ENCODE measurements around the gene F2RL3.

F2RL3 gene

GRCh38 chr19:16895467-16896145 is 6.8 kb downstream of the F2RL3 start:
- DNase-seq = no peak

DNA sequence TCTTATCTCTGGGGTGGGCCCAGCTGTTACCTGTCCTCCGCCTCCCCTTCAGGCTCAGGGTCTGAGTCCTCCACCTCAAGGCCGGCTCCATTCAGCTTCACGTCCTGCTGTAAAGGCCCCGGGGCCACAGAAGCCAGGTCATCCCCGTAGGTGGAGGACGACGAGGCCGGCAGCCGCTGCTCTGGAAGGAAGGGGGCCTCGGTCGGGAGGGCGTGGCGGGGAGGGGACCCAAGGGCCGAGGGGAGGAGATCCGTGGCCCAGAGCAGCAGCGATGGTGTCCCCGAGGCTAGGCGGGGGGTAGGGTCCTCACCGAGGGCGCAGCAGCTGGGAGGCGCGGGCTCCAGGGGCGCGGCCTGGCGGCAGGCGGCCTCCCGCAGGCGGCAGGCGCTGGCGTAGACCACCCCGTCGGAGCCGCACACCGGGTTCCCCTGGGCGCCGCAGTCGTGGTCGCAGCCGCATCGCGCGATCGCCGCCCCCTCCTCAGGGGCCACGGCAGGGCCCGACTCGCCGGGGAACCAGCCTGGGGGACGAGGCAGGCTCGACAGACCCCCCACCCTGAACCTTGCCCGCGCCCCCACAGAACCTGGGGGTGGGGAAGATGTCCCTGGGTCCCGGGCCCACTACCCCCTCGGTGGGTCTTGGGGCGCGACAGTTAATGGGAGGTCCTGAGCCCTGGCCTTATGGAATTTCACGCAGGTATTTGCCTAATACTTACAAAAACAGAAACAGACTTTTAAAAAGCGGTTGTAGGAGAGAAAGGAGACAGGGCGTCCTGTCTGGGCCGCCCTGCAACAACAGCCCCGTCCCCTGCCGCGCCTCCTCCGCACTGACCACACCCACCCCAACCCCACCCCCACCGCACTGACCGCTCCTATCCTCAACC is 7.6 kb downstream of the F2RL3 start:
- no peak for DNase-seq

- DNase-seq = peak; percentile 48
These were observed 8.4 kb downstream of the F2RL3 start for GRCh38 chr19:16897029-16897855.

- no peak for DNase-seq
These were observed 9.0 kb downstream of the F2RL3 start for GRCh38 chr19:16897856-16898161.

DNA sequence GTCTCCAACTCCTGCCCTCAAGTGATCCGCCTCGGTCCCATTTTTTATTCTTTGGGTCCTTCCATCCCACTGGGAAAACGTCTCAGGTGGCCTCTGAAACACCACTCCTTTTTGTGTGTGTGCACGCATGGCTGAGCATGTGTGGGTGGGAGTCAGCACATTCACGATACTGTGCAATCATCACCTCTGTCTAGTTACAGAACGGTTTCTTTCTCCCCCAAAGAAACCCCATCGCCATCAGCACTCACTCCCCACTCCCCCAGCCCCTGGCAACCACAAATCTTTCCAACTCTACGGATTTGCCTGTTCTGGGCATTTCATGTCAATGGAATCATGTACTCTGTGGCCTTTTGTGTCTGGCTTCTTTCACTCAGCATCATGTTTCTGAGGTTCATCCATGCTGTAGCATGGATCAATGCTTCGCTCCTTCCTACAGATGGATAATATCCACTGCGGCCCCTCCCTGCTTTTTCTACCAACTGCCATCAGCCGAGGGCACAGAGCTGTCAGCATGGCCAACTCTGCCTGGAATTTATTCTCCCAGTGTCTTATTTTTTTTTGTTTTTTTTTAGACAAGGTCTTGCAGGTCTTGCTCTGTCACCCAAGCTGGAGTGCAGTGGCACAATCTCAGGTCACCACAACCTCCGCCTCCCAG is 9.7 kb downstream of the F2RL3 start:
- DNase-seq = no peak

DNA sequence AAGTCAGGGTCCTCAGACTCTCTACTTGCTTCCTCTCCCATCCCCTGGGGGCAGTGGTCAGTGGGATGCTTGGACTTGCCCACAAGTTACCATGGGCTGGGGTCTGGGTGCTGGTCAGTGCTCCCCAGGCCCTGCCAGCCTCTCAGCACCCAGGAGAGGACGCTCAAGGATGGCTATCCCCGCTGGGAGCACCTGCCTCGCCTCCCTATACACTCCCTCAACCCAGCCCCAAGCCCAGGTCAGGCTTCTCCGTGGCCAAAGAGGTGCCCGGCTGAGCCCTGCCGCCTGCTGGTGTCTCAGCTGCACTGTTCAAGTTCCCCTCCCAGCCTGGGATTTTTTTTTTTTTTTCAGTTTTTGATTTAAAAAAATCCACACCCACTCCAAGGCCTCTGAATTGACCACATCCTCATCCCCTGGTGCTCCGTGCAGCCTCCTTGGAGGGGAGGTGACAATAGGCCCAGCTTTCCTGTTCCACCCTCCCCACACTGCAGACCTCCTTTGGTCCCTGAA is 10.8 kb downstream of the F2RL3 start:
- DNase-seq = peak; percentile 7

DNA sequence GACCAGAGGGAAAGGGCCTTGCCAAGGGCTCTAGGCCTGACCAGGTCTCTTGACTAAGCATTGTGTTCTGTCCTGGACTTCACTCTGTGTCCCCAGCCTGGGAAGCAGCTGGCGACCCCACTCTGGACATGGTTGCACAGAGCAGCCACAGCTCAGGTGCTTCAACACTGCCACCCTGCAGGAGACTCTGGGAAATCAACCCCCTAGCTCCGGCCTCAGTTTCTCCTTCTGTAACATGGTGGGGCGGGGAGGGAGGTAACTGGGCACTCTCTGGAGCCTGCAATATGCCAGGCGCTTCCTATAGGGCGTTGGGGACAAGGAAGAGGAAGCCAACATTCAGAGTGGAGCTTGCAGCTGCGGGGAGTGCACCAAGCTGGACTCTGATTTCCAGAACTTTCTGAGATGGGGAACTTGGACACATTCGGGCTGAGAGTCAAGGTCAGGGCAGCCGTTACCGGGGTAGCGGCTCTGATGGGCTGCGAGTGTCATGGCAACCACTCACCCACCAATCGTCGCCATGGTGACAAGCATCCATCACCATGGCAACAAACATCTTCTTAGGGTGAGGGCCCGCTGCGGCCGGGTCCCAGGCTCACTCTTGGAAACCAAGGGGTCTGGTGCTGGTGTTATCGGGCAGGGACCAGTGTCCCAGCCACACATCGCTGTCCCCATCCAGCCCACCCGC is 12.8 kb downstream of the F2RL3 start:
- no peak for DNase-seq

- DNase-seq = no peak
These were observed 13.7 kb downstream of the F2RL3 start for GRCh38 chr19:16902545-16902944.

DNA sequence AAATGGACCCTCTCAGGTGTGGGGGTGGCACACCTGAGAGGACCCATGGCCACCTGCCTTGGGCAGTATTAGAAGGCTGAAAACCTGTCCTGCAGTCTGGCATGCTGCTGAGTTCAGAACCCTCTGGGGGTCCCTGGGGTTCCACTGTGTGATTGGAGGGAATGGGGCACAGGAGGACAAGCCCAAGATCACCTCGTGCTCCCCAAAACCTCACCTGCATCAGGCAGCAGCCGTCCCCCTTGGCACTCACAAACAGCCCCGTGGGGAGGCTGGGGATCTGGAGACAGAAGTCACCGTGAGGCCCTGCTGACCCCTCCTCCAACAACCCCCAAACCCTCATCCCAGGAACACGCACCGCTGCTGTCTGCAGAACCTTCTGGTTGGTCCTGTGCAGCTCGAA is 14.5 kb downstream of the F2RL3 start:
- DNase-seq = no peak

DNA sequence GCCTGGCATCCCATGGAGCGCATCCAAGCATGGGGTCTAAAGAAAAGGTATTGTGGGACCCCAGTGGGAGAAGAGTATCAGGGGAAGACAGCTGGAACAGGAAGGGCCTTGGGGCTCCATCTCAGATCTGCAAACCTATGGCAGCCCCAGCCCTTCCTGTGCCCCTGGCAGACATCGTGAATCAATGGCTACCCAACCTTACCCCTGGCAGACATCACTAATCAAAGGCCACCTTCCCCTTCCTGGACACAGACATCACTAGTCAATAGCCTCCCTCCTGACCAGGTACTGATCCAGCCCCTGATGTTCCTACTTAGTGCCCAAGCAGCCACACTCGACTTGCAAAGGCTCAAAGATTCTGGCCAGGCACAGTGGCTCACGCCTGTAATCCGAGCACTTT is 15.8 kb downstream of the F2RL3 start:
- DNase-seq = no peak

DNA sequence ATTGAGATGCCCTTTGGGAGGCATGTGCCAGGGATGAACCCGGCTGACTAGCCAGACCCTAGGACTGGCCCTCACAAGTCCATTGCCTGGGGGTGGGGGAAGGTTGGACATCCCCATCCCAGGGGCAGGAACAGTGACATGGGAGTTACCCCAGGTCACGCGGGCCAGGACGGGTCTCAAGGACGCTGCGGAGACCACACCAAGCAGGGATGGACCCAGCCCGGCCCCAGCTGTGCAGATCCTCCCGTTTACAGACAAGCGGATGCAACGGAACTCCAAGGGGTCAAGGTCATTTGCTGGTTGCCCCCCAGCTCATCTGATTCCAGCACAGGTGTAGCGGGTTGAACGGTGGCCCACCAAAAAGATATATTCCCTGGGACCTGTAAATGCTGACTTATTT is 20.0 kb downstream of the F2RL3 start:
- no peak for DNase-seq

DNA sequence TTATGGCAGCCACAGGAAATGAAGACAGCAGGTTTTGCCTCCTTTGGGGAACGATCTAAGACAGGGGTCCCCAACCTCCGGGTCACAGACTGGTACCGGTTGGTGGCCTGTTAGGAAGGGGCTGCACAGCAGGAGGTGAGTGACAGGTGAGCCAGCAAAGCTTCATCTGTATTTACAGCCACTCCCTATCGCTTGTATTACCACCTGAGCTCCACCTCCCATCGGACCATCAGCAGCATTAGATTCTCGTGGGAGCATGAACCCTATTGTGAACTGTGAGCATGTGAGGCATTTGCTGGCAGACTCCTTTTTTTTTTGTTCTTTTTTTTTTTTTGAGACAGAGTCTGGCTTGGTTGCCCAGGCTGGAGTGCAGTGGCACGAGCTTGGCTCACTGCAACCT is 22.2 kb downstream of the F2RL3 start:
- DNase-seq = no peak

- no peak for DNase-seq
These were observed 24.0 kb downstream of the F2RL3 start for GRCh38 chr19:16912780-16913179.

DNA sequence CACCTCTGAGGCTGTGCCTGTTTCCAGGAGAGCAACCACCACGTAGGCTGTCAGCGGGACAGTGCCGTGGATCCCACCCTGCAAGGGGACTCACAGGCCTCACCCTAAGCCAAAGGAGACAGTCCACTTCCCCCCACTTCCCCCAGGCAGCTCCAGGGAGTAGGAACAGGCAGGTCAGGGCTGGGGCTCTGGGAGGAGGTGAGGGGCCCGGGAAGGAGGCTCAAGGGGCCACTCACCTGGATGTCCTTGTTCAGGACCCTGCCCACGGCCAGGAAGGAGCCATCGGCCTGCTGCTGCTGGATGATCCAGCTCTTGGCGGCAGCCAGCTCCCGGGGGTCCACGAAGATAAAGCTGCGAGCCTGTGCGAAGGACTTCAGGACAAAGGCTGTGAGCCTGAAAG is 25.6 kb downstream of the F2RL3 start:
- DNase-seq = no peak

GRCh38 chr19:16915135-16915534 is 26.3 kb downstream of the F2RL3 start:
- DNase-seq = no peak

DNA sequence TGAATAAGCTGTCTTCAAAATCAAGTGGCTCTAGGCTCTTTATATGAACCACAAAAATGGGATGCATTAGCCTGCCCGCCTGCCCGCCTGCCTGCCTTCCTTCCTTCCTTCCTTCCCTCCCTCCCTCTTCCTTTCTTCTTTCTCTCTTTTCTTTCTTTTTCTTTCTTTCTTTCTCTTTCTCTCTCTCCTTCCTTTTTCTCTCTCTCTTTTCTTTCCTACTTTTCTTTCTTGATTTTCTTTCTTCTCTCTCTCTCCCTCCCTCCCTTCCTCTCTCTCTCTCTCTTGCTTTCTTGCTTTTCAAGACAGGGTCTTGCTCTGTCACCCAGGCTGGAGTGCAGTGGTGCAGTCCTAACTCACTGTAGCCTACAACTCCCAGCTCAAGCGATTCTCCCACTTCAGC is 26.9 kb downstream of the F2RL3 start:
- no peak for DNase-seq

- no peak for DNase-seq
These were observed 28.6 kb downstream of the F2RL3 start for GRCh38 chr19:16917401-16917800.

GRCh38 chr19:16919496-16919895 is 30.7 kb downstream of the F2RL3 start:
- no peak for DNase-seq

DNA sequence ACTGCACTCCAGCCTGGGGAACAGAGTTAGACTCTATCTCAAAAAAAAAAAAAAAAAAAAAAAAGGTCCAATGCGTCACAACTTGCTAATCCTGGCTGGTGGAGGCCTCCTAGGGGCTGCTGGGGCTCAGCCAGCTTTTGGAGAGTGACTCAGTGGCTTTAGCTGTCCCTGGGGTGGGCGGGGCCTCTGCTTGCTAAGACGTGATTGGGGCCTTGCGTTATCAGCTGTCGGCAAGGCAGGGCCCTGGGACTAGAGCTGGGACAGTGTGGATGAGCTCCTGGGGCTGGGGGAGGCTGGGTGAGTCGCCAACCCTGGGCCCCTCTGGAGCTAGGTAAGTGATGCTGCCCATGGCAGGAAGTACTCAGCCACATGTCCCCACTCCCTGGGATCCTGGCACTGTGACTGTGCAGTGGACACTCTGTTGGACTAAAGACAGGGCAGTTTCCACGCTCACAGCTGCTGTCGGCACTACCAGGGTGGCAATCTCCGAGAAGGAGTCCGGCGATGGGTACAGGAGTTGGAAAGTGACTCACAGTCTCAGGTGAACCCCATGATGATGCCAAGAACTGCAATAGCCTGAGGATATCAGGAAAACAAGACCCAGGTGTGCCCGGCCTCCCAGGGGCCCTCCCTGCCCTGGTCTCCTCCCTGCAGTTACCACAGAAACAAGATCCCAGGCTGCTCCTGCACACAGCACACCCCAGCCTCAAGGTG is 32.2 kb downstream of the F2RL3 start:
- DNase-seq = no peak

DNA sequence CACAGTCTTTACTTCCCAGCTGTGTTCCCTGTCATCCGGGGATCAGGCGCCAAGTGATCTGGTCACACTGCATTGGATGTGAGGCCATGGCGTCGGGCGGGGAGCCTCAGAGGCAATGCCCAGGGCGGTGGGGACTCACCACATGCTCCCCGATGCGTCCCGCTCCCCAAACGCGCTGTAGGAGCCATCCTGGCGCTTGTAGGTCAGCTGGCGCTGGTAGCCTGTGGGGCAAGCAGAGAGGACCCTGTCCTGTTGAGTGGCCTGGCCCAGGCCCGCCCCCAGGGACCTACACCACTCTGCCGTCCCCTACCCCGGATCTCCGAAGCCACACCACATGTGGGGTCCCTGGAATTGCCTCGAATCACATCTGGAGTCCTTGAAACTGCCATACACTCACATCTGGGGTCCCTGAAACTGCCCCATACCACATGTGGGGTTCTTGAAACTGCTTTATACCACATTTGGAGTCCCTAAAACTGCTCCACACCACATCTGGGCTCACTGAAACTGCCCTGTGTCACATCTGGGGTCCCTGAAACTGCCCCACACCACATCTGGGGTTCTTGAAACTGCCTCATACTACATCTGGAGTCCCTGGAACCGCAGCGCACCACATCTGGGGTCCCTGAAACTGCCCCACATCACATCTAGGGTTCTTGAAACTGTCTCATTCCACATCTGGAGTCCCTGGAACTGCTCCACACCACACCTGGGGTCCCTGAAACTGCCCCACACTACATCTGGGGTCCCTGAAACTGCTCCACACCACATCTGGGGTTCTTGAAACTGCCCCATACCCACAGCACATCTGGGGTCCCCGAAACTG is 33.2 kb downstream of the F2RL3 start:
- DNase-seq = no peak

DNA sequence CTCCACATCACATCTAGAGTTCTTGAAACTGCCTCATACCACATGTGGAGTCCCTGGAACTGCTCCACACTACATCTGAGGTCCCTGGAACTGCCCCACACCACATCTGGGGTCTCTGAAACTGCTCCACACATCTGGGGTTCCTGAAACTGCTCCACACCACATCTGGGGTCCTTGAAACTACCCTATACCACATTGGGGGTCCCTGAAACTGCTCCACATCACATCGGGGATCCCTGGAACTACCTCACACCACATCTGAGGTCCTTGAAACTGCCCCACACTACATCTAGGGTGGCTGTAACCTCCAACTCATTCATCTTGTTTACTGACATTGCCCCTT is 33.8 kb downstream of the F2RL3 start:
- DNase-seq = no peak
